WERI-Rb-1 (cell line): ENCODE data around the gene JAKMIP2.

Experiments used
- DNase-seq: peaks from one replicate; pipeline ENCODE4 v3.0.0-alpha.2; 2020
- H3K27ac ChIP-seq: fragments of 250-450 bp; sonication (Bioruptor Pico); 2 replicates; pipeline ENCODE4 v1.5.1; 2020; ENCODE audit warnings: mild to moderate bottlenecking, moderate library complexity
- H3K27me3 ChIP-seq: fragments of 250-450 bp; sonication (Bioruptor Pico); 2 replicates; pipeline ENCODE4 v1.5.1; 2021; ENCODE audit warnings: mild to moderate bottlenecking, low read depth, moderate library complexity; ENCODE audit not compliant: insufficient read depth, severe bottlenecking
- H3K36me3 ChIP-seq: fragments of 250-450 bp; sonication (Bioruptor Pico); 2 replicates; pipeline ENCODE4 v1.5.1; 2020; ENCODE audit warnings: mild to moderate bottlenecking, moderate library complexity
- H3K4me3 ChIP-seq: 2 replicates; pipeline ENCODE4 v1.5.1; 2011; ENCODE audit warnings: low read depth, mild to moderate bottlenecking, control low read depth, low read length
- H3K9me3 ChIP-seq: fragments of 250-450 bp; sonication (Bioruptor Pico); 2 replicates; pipeline ENCODE4 v1.5.1; 2021; ENCODE audit warnings: mild to moderate bottlenecking, moderate library complexity; ENCODE audit not compliant: severe bottlenecking
- CTCF ChIP-seq: IDR thresholded peaks from 2 replicates; pipeline ENCODE4 v1.5.1; 2011; ENCODE audit warnings: low read depth, mild to moderate bottlenecking, control low read depth, inconsistent platforms, low read length

The JAKMIP2 gene

GRCh38 chr5:147560718-147561331 is 221.7 kb downstream of the JAKMIP2 start:
- no peak overlapping the region for H3K27ac ChIP-seq
- DNase-seq: no peak

DNA sequence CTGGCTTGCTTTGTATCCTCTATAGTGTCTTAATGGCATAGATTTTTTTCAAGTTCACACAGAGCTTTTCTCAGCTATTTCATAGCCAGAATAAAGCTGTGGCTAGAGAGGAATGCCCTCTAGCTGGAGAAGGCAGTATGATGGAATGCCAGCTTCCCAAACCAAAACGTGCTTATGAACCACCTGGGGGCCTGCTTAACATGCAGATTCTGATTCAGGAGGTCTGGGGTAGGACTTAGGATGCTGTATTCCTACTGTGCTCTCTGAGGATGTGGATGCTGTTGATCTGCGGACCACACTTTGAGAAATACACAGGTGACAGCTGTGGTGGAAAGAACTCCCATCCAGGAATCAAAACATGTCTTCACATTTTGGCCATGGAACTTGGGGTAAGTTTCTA is 222.8 kb downstream of the JAKMIP2 start:
- DNase-seq: no peak

More at GRCh38 chr5:147560718-147561331, 221.7 kb downstream of the JAKMIP2 start:
- H3K4me3 ChIP-seq: no peak overlapping the region
- TF ChIP-seq CTCF: no peak
- no peaks in the 10 kb centered on the region for H3K36me3 ChIP-seq
- no peaks in the 10 kb centered on the region for H3K9me3 ChIP-seq
- no peaks in the 10 kb centered on the region for H3K27me3 ChIP-seq

GRCh38 chr5:147558826-147559225 is 223.7 kb downstream of the JAKMIP2 start:
- Histone ChIP-seq H3K4me3 (no peak overlapping the region), H3K36me3 (no peaks in the 10 kb centered on the region), H3K27ac (peak overlapping the region; percentile 15), H3K27me3 (no peaks in the 10 kb centered on the region), H3K9me3 (no peaks in the 10 kb centered on the region)
- peak; percentile 76 for DNase-seq
- peak; percentile 64 for TF ChIP-seq CTCF

More for the DNA sequence above, 222.8 kb downstream of the JAKMIP2 start:
- H3K4me3 ChIP-seq: no peak overlapping the region
- no peak overlapping the region for H3K27ac ChIP-seq
- no peaks in the 10 kb centered on the region for H3K9me3 ChIP-seq
- no peaks in the 10 kb centered on the region for H3K36me3 ChIP-seq
- no peaks in the 10 kb centered on the region for H3K27me3 ChIP-seq
- no peak for TF ChIP-seq CTCF

DNA sequence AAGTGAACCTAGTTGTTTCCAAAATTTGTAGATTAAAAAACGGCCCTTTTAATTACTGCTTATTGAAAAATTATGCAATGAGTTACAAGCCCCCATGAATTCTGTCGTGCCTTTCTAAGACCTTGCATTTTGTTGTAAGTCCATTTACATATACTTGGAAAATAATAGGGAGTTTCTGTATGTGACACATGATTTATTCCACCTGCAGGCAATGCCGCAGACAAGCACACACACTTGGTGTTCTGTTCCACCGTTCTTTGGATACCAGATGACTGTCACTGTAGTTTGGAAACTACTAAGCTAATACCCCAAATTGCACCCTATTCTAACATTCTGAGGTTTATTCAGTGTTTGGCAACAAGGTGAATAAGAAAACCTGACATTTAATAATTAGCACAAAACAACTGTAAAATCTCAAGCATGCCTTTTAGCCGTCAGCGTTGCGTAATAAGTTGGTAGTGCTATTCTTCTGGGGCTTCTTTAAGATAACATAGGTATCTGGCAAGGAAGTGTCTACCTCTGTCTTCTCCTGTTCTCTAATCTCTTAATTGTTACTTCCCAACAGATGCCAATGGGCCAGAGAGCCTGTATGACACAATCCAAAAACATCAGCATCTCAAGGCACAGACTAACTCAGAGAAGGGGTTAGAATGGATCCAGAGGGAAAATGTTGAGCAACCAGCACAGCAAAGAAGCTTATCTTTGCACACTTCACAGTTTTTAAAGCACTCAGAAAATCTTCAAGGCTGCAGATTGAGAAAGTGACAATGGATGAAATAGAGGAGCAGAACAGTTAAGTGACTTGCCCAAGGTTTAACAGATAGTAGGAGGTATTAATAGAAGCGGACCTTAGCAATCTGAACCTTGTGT is 224.4 kb downstream of the JAKMIP2 start:
- Histone ChIP-seq H3K27ac (peak overlapping the region; percentile 15), H3K27me3 (no peaks in the 10 kb centered on the region), H3K36me3 (no peaks in the 10 kb centered on the region), H3K4me3 (no peak overlapping the region), H3K9me3 (no peaks in the 10 kb centered on the region)
- DNase-seq: no peak
- no peak for TF ChIP-seq CTCF

- no peak for TF ChIP-seq CTCF
Observed at GRCh38 chr5:147555176-147555575, 227.4 kb downstream of the JAKMIP2 start.

More at GRCh38 chr5:147555176-147555575, 227.4 kb downstream of the JAKMIP2 start:
- DNase-seq: no peak
- Histone ChIP-seq H3K36me3 (no peaks in the 10 kb centered on the region), H3K27me3 (no peaks in the 10 kb centered on the region), H3K27ac (no peak overlapping the region), H3K9me3 (no peaks in the 10 kb centered on the region), H3K4me3 (no peak overlapping the region)
